GM19397 (cell line): ENCODE measurements around the gene ZBTB11.
A peak's percentile ranks its signal among the peaks of the same experiment; 100 is the strongest.
"Not testable (repeated sequence)": the region's sequence is repeated elsewhere in the genome, so short reads cannot be mapped to it uniquely, and the experiment has no call there.

ENCODE experiments used
- ATAC-seq: cut with Tn5 transposase; IDR thresholded peaks from one replicate; pipeline ENCODE4 v1.9.1; 2021; ENCODE audit warnings: mild to moderate bottlenecking, moderate library complexity; ENCODE audit not compliant: unreplicated experiment

The ZBTB11 gene, protein sequence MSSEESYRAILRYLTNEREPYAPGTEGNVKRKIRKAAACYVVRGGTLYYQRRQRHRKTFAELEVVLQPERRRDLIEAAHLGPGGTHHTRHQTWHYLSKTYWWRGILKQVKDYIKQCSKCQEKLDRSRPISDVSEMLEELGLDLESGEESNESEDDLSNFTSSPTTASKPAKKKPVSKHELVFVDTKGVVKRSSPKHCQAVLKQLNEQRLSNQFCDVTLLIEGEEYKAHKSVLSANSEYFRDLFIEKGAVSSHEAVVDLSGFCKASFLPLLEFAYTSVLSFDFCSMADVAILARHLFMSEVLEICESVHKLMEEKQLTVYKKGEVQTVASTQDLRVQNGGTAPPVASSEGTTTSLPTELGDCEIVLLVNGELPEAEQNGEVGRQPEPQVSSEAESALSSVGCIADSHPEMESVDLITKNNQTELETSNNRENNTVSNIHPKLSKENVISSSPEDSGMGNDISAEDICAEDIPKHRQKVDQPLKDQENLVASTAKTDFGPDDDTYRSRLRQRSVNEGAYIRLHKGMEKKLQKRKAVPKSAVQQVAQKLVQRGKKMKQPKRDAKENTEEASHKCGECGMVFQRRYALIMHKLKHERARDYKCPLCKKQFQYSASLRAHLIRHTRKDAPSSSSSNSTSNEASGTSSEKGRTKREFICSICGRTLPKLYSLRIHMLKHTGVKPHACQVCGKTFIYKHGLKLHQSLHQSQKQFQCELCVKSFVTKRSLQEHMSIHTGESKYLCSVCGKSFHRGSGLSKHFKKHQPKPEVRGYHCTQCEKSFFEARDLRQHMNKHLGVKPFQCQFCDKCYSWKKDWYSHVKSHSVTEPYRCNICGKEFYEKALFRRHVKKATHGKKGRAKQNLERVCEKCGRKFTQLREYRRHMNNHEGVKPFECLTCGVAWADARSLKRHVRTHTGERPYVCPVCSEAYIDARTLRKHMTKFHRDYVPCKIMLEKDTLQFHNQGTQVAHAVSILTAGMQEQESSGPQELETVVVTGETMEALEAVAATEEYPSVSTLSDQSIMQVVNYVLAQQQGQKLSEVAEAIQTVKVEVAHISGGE

DNA sequence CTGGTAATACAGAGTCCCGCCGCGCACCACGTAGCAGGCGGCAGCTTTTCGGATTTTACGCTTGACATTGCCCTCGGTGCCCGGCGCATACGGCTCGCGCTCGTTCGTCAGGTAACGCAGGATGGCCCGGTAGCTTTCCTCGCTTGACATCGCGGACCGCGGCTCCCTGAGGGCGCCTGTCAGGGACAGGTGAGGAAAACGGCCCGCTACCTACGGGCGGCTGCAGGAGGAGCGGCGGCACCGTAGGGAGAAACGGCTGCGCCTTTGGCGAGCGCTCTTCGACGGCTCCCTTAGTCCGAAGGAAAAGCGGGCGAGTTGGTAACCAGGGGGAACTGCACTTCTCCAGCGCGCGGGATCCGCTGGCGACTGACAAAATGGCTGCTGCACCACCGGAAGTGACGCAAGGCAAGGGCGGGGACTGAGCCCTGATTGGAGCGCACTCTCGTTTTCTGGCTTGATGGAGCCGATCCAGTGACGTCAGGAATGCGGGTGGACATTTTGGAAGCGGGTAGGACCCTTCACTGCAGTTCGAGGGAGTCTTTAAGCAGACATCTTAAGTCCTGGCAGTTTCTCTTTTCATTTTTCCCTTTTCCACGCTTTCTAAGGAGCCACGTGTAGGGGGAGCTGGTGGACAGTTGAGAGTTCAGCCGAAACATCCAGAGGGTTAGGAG, at the start of gene ZBTB11:
TSS of gene ZBTB11 (minus strand) at position 368 of the 671 bp plus-strand sequence. CDS start at position 150, 218 bp downstream.
- ATAC-seq: peak; percentile 61

DNA sequence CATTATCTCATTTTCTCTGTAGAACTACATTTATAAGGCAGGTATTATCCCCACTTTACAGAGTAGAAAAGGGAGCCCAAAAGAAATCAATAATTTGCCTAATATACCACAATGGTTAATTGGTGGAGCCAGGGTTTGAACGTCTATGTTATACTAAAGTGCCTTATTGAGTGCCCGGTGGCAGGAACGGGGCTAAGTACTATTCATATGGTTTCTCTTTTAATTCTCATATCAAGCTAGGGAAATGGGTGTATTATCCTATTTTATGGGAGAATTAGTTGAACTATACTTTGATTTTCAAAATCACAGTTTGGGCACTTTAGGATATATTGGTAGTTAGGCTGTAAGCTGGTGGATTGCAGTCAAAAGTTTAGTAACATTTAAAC, 49.0 kb upstream of the ZBTB11 start:
- no peak for ATAC-seq

DNA sequence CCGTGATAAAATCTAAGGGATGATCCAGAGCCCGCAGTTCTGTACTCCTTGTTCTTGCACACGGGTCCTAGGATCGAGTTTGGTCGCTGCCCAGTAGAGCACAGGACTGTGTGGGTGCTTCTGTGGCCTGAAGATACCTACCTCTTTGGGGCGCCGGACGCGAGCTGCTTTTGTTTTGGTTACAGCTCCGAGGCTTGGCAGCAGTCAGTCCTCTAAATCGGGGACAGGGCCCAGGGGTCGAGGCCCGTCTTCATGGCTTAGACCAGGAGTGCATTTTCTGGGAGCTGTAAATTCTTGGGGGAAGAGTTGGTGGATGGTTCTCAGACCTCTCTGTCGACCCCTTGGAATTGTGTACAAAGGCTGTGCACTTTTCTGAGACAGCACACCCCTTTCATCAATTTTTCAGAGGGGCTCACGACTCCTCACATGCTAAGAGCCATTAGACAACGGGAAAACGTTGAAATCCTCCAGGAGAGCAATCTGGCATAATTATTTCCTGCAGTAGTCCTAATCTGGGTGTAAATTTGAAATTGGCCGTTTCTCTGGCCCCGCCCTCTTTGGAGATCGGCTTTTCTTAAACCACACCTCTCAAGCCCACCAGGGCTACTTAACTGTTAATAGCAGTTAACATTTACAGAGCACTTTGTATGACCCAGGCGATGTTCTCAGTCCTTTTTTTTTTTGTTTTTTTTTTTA, 48.4 kb upstream of the ZBTB11 start:
- peak; percentile 19 for ATAC-seq

DNA sequence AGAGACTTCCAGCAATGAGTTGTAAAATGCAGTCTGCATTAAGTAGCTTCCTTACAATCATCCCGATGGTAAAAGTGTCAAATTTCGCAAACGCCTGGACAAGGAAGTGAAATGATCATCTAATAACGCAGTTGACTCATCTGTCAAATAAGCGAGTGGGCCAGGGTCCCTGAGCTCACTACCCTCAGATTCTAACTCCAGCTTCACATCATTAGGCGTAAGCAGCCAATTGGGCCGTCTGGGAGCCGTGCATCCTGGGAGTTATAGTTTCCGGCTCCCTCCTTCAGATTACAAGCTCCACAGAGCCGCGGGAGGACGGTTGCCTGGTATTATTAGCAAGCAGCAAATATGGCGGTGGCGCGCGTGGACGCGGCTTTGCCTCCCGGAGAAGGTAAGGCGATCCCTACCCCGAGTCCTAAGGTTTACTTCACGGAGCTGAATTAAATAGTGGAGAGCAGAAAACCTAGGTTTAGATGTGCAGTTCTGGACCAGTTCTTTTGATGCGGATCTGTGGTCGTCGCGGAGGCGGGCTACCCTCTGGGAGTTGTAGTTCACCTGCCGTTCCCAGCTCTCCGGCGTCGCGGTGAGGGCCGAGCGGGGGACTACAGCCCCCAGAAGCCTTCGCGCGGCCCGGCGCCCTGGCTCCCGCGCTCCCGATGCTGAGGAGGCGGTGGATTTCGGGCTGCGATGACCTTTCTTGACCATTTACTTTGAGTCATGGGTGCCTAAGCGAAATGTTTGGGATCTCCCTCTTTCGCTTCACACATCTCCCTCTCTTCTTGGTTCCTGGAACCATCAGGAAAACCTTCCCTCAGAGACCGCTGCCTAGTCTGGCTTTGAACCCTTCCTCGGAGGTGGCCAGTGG, 47.6 kb upstream of the ZBTB11 start, which contains the start of gene CEP97:
TSS of gene CEP97 (plus strand) at position 286 of the 865 bp plus-strand sequence. CDS start at position 349, 63 bp downstream.
- ATAC-seq: peak; percentile 94

DNA sequence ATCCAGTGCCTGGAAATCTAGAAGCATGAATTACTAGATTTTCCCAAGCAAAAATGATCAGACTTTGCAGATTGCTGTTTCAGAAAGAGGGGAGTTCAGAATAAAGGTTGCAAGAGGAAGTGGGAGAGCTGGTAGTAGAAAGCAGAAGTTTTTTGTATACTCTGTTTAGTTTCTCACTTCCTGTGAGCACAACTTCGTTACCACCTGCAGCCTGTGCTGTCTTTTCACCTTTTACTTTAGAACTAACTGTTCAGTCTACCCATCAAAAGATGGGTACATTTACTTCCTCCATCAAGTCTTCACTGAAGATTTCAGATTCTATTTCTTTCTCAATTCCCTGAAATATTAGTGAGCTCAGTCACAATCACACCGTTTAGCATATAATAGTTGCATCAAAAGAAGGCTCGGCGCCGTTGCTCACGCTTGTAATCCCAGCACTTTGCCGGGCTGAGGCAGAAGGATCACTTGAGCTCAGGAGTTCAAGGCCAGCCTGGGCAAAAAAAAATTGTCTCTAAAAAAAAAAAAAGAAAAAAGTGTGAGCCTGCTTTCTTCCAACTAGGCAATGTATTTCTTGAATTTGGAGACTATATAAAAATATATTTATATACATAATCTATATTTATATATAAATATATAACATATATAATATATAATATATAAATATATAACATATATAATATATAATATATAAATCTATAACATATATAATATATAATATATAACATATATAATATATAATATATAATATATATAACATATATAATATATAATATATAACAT, 45.7 kb upstream of the ZBTB11 start:
- peak; percentile 28 for ATAC-seq

DNA sequence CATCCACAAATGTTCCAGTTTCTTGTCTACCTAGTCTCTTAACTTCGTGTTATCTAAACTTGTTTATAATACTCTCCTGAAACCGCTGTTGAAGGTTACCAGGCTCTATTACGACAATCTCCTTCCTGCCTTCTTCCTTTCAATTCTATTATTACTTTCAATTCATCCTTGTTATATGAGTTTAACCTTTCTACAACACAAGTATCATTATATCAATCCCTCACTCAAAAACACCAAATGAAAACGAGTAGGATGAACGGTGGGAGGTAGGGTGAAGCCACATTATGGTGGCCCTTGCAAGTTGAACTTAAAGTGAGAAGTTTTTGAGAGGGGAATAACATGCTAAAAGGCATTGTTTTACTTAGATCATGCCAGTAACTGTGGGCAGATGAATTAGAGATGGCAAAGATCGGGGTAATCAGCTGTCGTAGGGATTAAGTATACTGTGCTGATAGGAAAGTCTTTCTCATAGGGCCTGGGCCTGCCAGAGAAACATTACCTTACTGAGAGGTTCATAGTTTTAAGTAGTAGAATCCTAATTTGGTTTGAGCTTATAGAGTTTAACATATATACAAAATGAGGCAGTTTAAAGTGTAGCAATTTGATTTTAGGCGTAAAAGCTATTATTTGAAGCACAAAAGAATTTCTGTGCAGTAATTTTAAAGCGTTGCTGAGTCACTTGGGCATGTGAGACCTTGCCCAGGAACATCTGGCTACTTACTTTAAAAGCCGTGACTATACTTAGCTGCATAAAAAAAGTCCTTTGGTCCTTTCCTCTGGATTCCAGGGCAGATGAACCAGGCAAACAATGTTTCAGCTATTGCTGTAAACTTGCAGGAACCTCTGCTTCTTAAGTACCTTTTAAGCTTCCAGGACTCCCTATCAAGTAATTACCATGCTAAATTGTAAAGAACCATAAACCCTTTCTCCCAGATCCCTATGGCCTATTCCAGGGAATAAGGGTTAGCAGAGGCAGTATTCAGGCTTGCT, 44.2 kb upstream of the ZBTB11 start:
- ATAC-seq: no peak

DNA sequence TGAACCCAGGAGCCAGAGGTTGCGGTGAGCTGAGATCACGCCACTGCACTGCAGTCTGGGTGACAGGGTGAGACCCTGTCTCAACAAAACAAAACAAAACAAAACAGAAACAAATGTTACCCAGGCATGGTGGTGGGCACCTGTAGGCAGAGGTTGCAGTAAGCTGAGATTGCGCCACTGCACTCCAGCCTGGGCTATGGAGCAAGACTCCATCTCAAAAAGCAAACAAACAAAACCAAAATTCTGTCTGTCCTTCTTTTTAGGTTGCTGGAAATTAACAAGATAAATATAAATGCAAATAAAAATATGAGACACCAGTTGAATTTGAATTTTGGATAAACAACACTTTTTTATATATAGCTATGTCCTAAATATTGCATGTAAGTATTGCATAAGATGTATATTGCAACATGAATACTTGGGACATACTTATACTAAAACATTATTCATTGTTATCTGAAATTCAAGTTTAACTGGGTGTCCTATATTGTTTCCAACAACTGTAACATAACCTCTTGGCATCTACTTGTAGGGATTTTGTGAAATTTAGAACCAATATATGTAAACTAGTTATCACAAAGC, 42.8 kb upstream of the ZBTB11 start:
- no peak for ATAC-seq

DNA sequence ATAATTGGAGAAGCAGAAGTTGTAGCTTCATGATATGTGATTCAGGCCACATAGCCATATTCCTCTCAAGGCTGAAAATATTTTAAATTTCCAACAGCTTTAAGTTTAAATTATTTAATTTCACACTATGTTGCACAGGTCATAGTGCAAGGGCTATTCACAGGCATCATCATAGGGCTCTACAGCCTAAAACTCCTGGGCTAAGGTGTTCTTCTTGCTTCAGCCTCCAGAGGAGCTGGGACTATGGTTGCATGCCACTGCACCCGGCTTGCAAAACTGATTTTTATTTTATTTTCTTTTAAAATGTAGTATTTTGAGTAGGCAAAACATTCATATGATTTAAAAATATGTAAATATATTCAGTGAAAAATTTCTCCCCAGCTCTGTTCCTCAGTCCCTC, 41.5 kb upstream of the ZBTB11 start:
- ATAC-seq: no peak

DNA sequence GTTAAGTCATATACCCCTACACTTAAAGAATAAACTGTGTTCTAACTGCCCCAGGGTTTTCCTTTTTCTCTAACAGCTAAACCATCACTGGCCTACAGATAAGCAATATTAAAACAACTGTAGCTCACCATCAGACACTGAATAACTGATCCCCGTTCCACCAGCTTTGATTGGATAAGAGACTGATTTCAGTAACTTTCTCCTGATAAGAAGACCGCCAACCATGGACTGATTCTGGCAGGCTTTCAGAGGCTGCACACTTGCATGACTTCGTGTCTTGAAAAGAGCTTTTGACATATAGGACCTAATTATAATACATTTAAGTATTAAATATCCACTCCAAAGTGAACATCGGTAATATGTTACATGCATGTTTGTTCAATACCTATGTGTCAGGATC, 32.2 kb upstream of the ZBTB11 start:
- ATAC-seq: no peak

DNA sequence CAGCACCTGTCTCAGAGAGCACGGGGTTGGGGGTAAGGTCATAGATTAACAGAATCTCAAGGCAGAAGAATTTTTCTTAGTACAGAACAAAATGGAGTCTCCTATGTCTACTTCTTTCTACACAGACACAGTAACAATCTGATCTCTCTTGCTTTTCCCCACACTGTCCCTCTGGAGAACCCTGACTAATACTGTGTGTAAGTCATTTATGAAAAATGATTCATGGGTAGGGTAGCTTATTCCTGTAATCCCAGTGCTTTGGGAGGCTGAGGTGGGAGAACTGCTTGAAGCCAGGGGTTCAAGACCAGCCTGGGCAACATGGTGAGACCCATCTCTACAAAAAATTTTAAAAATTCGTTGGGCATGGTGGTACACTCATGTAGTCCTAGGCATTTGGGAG, 27.7 kb upstream of the ZBTB11 start:
- ATAC-seq: not testable (repeated sequence)

DNA sequence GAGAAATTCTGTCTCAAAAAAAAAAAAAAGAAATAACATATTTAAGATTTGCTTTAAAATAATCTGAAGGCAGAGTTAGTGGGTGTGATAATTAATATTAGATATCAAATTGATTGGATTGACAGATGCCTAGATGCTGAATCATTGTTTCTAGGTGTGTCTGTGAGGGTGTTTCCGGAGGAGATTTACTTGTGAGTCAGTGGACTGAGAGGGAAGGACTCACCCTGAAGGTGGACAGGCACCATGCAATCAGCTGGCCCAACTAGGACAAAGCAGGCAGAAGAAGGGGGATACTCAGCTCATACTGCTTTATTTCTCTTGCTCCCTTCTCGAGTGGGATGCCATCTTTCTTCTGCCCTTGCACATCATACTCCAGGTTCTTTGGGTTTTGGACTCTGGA, 26.2 kb upstream of the ZBTB11 start:
- no peak for ATAC-seq

DNA sequence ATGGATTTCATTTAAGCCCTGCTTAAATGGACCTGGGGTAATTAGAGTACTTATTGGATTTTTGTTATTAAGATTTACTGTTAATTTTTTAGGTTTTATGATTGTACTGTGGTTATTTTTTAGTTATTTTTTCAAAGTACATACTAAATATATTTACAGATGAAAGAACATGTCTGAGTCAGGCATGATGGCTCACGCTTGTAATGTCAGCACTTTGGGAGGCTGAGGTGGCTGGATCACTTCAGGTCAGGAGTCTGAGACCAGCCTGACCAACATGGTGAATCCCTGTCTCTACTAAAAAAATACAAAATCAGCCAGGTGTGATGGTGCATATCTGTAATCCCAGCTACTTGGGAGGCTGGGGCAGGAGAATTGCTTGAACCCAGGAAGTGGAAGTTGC, 25.8 kb upstream of the ZBTB11 start:
- ATAC-seq: no peak

DNA sequence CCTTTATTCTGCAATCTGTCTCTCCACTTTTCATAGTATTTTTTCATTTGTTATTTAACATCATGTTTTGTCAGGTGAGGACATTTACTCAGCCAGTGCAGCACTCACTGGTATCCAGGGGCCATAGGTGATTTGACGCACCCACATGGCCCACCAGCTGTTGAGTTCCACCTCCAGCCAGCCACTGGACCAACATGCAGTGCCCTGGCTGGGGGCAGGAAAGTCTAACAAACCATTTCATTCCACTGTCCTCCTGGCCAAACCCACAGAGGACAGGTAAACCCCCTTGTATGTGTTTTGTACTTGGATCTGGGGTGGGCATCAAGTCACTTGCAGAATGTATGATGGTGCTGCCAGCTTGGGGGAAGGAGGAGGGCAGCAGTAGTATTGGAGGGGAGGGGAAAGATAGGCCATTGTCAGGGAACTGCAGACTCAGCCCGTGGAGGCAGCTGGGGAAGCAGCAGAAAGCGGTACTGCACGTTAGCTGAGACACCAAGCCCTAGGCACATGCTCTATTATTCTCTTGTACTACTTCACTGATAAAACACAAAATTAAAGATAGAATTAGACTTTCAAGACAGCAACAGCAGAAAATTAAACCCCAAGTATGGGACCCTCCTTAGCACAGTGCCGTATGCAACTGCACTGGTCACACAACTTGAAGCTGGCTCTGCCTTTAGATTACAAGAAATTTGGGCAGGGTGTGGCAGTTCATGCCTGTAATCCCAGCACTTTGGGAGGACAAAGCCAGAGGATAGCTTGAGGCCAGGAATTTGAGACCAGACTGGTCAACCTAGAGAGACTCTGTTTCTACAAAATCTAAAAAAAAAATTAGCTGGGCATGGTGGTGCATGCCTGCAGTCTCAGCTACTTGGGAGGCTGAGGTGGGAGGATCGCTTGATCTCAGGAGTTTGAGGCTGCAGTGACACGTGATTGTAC, 25.0 kb upstream of the ZBTB11 start:
- no peak for ATAC-seq

DNA sequence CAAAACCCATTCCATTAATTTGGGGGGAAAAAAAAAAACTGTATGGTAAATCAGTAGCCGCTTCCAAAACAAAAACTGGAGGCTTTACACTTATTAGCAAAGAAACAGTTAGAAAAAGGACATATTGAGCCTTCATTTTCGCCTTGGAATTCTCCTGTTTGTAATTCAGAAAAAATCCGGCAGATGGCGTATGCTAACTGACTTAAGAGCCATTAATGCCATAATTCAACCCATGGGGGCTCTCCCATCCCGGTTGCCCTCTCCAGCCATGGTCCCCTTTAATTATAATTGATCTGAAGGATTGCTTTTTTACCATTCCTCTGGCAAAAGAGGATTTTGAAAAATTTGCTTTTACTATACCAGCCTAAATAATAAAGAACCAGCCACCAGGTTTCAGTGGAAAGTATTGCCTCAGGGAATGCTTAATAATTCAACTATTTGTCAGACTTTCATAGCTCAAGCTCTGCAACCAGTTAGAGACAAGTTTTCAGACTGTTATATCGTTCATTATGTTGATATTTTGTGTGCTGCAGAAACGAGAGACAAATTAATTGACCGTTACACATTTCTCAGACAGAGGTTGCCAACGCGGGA, 18.9 kb upstream of the ZBTB11 start:
- no peak for ATAC-seq

DNA sequence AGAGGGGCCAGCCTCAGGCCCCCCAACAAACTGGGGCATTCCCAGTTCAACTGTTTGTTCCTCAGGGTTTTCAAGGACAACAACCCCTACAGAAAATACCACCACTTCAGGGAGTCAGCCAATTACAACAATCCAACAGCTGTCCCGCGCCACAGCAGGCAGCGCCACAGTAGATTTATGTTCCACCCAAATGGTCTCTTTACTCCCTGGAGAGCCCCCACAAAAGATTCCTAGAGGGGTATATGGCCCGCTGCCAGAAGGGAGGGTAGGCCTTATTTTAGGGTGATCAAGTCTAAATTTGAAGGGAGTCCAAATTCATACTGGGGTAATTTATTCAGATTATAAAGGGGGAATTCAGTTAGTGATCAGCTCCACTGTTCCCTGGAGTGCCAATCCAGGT, 17.9 kb upstream of the ZBTB11 start:
- not testable (repeated sequence) for ATAC-seq

DNA sequence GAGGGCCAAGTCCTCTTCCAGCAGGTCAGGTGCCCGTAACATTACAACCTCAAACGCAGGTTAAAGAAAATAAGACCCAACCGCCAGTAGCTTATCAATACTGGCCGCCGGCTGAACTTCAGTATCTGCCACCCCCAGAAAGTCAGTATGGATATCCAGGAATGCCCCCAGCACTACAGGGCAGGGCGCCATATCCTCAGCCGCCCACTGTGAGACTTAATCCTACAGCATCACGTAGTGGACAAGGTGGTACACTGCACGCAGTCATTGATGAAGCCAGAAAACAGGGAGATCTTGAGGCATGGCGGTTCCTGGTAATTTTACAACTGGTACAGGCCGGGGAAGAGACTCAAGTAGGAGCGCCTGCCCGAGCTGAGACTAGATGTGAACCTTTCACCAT, 16.6 kb upstream of the ZBTB11 start:
- not testable (repeated sequence) for ATAC-seq
